SK-N-SH treated with all-trans-retinoic acid at 6 μM for 48 hours (cell line): ENCODE measurements around the gene AFAP1.

Source experiments
- ARNTL ChIP-seq: fragments of 450-650 bp; formaldehyde crosslinking; IDR thresholded peaks from 2 replicates; pipeline ENCODE4 v1.5.0; 2020; ENCODE audit warnings: low read depth, mild to moderate bottlenecking, moderate library complexity, borderline replicate concordance
- CSRNP3 ChIP-seq: fragments of 250-450 bp; sonication (Bioruptor Pico); IDR thresholded peaks from 2 replicates; pipeline ENCODE4 v1.5.1; 2021; ENCODE audit warnings: mild to moderate bottlenecking, moderate library complexity

GRCh38 chr4:7762376-7763030 lies 177.2 kb downstream of the AFAP1 start:
- TF ChIP-seq CSRNP3: no peak
- TF ChIP-seq ARNTL (CRISPR knock-in tag): no peak
